Psoas muscle (tissue), 8 donors: Measurements from ENCODE around the gene CRTAC1. TPM values are rescaled to one million over a fixed set of nuclear protein-coding genes. Genes with fewer than 3 reads are reported as not detected.

Experiments used
- ATAC-seq, 4 donors: fragments of 200-7000 bp; cut with Tn5 transposase; one replicate each; pipeline ENCODE4 v1.9.1; 2020; ENCODE audit warnings: moderate library complexity in 3 of 4, mild to moderate bottlenecking in 2 of 4
- DNase-seq, 2 donors: peaks; one replicate each; pipeline ENCODE4 v3.0.0-alpha.2; 2020
- H3K27ac ChIP-seq: fragments of 200-600 bp; one replicate; pipeline ENCODE4 v1.8.0; 2022
- H3K27me3 ChIP-seq, 3 donors: fragments of 200-600 bp in 1 of 3; one replicate each; pipeline versions ENCODE4 v1.6.1 to v1.8.0; 2013 to 2022; ENCODE audit warnings: low read length in 2 of 3, mild to moderate bottlenecking in 2 of 3, moderate library complexity in 1 of 3; ENCODE audit not compliant: insufficient read depth in 3 of 3
- H3K36me3 ChIP-seq, 2 donors: fragments of 200-600 bp in 1 of 2; one replicate each; pipeline versions ENCODE4 v1.6.1 to v1.8.0; 2013 to 2022; ENCODE audit warnings: low read depth in 1 of 2, mild to moderate bottlenecking in 1 of 2, moderate library complexity in 1 of 2; ENCODE audit not compliant: insufficient read depth in 1 of 2
- H3K4me1 ChIP-seq: fragments of 200-600 bp; one replicate; pipeline ENCODE4 v1.8.0; 2022
- H3K4me3 ChIP-seq: fragments of 200-600 bp; one replicate; pipeline ENCODE4 v1.8.0; 2022; ENCODE audit warnings: mild to moderate bottlenecking
- H3K9me3 ChIP-seq: fragments of 200-600 bp; one replicate; pipeline ENCODE4 v1.8.0; 2022
- WGBS, 3 donors: extraction: QIAGEN DNeasy Blood & Tissue Kit; methylation state at CpG; one replicate each; pipeline versions ENCODE4 v1.1.6 to v1.1.7; 2013; 5-methylcytosine and 5-hydroxymethylcytosine counted together
- intact Hi-C, 2 donors: fragments of 100-400 bp; cut with DNase I; formaldehyde crosslinking; loops; one replicate each; pipeline versions ENCODE4 v1.11.0 to v1.14.2; 2022
- polyA plus RNA-seq, 3 donors: library from polyadenylated mRNA; stranded (reverse); fragments of 200-250 nt; gene quantifications; one replicate each; pipeline ENCODE4 v1.2.3, GENCODE V29; 2013
- total RNA-seq, 4 donors: library from RNA; stranded (reverse); fragmentation: NEBNext Ultra II Directional in 2 of 4; extraction: Animal tissue kit (Norgen Biotek cat#: 25700) in 2 of 4; gene quantifications; one replicate each; pipeline versions ENCODE4 v1.2.1 to v1.2.4, GENCODE V29; 2021 to 2023
- TF ChIP-seq, protein P1 (sequence below): fragments of 200-600 bp; IDR thresholded peaks from one replicate; pipeline ENCODE4 v1.8.0; 2022; ENCODE audit warnings: antibody characterized with exemption
- donor health status: healthy with polysubstance abuse.
- donor health status: DM: no; HTN: no; CAD: no; lungs with moderate emphysema.
- donor health status: Bipolar disorder and iron deficiency.
- donor health status: healthy.
- donor health status: DM: yes; HTN: yes; CAD: no.
- donor health status: DM: no; HTN: no; CAD: no.
- donor health status: DM: no; HTN: no; CAD: no.
- donor health status: DM: yes; HTN: yes; CAD: no.

CRTAC1 gene
- total and polyA plus RNA-seq, 7 donors = 0.07 to 0.93 (median 0.30) TPM

- TF ChIP-seq, protein P1, sequence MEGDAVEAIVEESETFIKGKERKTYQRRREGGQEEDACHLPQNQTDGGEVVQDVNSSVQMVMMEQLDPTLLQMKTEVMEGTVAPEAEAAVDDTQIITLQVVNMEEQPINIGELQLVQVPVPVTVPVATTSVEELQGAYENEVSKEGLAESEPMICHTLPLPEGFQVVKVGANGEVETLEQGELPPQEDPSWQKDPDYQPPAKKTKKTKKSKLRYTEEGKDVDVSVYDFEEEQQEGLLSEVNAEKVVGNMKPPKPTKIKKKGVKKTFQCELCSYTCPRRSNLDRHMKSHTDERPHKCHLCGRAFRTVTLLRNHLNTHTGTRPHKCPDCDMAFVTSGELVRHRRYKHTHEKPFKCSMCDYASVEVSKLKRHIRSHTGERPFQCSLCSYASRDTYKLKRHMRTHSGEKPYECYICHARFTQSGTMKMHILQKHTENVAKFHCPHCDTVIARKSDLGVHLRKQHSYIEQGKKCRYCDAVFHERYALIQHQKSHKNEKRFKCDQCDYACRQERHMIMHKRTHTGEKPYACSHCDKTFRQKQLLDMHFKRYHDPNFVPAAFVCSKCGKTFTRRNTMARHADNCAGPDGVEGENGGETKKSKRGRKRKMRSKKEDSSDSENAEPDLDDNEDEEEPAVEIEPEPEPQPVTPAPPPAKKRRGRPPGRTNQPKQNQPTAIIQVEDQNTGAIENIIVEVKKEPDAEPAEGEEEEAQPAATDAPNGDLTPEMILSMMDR = no peak
- H3K36me3 ChIP-seq = no peaks in the 10 kb centered on the region
- peaks cover 0 to 8% (median 4%) of the 10 kb centered on the region in 3 donors for H3K27me3 ChIP-seq
- 86 to 92% (median 89%) methylated on average over 11 of the region's 11 CpGs for WGBS, 3 donors
- no peak overlapping the region for H3K4me3 ChIP-seq
- no peaks in the 10 kb centered on the region for H3K9me3 ChIP-seq
- H3K4me1 ChIP-seq = no peaks in the 10 kb centered on the region
- intact Hi-C loops = no loop called here
- ATAC-seq (no peak), DNase-seq (no peak)
- H3K27ac ChIP-seq = no peak overlapping the region
These were observed 125.8 kb downstream of the CRTAC1 start for GRCh38 chr10:97904576-97904975.

DNA sequence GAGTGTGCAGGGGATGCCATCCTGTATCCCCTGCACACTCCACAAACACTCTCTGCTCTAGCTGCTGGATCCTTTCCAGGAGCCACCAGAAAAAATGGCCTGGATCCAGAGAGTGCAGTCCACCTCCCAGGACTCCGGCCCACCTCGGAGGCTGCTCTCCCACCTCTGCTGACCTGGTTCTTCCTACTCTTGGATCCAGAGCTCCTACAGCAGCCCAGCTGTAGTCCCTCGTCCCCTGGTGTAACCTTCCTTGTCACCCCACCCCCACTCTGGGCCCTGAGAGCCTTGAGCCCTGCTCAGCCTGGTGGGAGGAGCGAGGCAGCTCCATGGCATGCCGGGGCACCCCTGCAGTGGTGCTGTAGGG lies 126.4 kb downstream of the CRTAC1 start:
- Histone ChIP-seq H3K27ac (no peak overlapping the region), H3K4me3 (no peak overlapping the region), H3K4me1 (no peaks in the 10 kb centered on the region), H3K27me3 (peaks cover 0 to 8% (median 4%) of the 10 kb centered on the region in 3 donors), H3K36me3 (no peaks in the 10 kb centered on the region), H3K9me3 (no peaks in the 10 kb centered on the region)
- WGBS, 3 donors = 69 to 76% (median 71%) methylated on average over 5 of the region's 5 CpGs
- intact Hi-C loops = no loop called here
- ATAC-seq = no peak
- TF ChIP-seq, protein P1 = no peak
- DNase-seq = no peak

DNA sequence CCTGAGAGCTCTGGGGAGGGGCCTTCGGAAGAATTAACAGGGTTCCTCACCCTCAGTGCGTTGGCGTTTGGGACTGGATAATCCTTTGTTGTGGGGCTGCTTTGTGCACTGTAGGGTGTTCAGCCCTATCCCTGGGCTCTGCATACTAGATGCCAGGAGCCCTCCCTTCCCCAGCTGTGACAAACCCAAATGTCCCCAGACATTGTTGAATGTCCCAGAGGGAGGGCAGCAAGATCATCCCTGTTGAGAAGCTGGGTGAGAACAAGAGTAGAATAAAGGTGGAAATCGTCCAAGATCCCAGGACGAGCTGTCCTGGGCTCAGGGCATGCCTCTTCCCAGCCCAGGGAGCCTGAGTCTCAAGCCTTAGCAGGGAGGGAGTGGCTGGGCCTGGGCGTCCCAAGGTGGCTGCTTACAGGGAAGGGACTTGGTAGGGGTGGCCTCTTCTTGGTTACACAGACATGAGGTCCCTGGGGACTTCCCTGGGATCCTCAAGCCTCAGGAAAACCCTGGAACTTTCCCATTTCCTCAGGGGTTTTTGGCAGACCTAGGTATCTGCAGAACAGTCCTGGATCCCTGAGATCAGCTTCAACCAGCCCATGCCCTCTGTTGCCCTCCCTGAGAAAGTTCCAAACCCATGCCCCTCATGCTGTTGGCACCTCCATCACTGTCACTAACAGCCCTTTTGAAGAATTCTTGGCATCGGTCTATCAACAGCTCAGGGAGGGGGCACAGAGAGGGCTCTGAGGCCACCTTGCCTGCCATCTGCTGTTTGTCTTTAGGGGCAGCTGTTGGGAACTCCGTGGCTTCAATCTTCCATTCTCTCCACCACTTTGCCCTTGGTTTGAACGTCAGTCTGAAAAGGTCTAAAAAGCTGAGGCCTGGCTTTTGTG lies 127.0 kb downstream of the CRTAC1 start:
- H3K4me1 ChIP-seq = no peaks in the 10 kb centered on the region
- ATAC-seq = no peak

GRCh38 chr10:97901381-97901780 lies 129.0 kb downstream of the CRTAC1 start:
- H3K27ac ChIP-seq = no peak overlapping the region
- no peak overlapping the region for H3K4me3 ChIP-seq
- ATAC-seq = no peak
- DNase-seq = no peak
- TF ChIP-seq, protein P1 = no peak
- 87 to 90% (median 89%) methylated on average over 12 of the region's 12 CpGs for WGBS, 3 donors
- H3K27me3 ChIP-seq = peaks cover 0 to 15% (median 4%) of the 10 kb centered on the region in 3 donors
- intact Hi-C loops = no loop called here
- no peaks in the 10 kb centered on the region for H3K9me3 ChIP-seq
- H3K4me1 ChIP-seq = no peaks in the 10 kb centered on the region
- H3K36me3 ChIP-seq = no peaks in the 10 kb centered on the region

More for the DNA sequence above, 127.0 kb downstream of the CRTAC1 start:
- no peak overlapping the region for H3K27ac ChIP-seq
- no peak overlapping the region for H3K4me3 ChIP-seq
- DNase-seq = no peak
- TF ChIP-seq, protein P1 = no peak
- intact Hi-C loops = no loop called here
- WGBS, 3 donors = 43 to 56% (median 52%) methylated on average over 9 of the region's 9 CpGs
- H3K9me3 ChIP-seq = no peaks in the 10 kb centered on the region
- no peaks in the 10 kb centered on the region for H3K36me3 ChIP-seq
- H3K27me3 ChIP-seq = peaks cover 0 to 8% (median 4%) of the 10 kb centered on the region in 3 donors
